ENCODE measurements around the gene NOL4L.

- TF ChIP-seq CTCF (IDR thresholded peaks at IDR 0.05; ENCODE audit: low read depth, low read length) (no peak), POLR2A (IDR thresholded peaks at IDR 0.05; ENCODE audit: extremely low read depth, insufficient read length) (no peak)
These were observed 35.3 kb downstream of the NOL4L start for GRCh38 chr20:32549842-32550241.

All from NB4 (cell line).